ENCODE data around the gene ZNF70.

Gene ZNF70

GRCh38 chr22:23693979-23694680, 56.8 kb downstream of the ZNF70 start:
- DNase-seq (ENCODE audit: low read depth, low spot score) = no peak

- no peak for DNase-seq (ENCODE audit: low read depth, low spot score)
Observed at GRCh38 chr22:23692598-23693291, 58.2 kb downstream of the ZNF70 start.

- no peak for DNase-seq (ENCODE audit: low read depth, low spot score)
Observed at GRCh38 chr22:23691748-23692423, 59.0 kb downstream of the ZNF70 start.

GRCh38 chr22:23690713-23691112, 60.2 kb downstream of the ZNF70 start, which contains the start of gene RGL4:
TSS of gene RGL4 (plus strand) at chr22:23691013. CDS start at chr22:23692031, 1,018 bp downstream.
- DNase-seq (ENCODE audit: low read depth, low spot score) = no peak

- DNase-seq (ENCODE audit: low read depth, low spot score) = no peak
Observed at GRCh38 chr22:23689414-23689813, 61.5 kb downstream of the ZNF70 start.
